Measurements from ENCODE around the gene NOD1. TPM values are rescaled to one million over a fixed set of nuclear protein-coding genes. Genes with fewer than 3 reads are reported as not detected.

The NOD1 gene
- total and polyA plus RNA-seq, 3 experiments from 2014 or later: 8.4 to 8.8 (median 8.8) TPM

Other genes with a start within 250 kb of the NOD1 start
- 10 to 100 TPM; 12.4 to 13.6 TPM for gene ZNRF2, start 194.2 kb downstream of the NOD1 start, total RNA-seq
- 4.2 TPM for gene ZNRF2, start 194.2 kb downstream of the NOD1 start, polyA plus RNA-seq
- gene GGCT, start 26.0 kb upstream of the NOD1 start, total RNA-seq: 10 to 100 TPM; 69.3 to 73.1 TPM
- 25.1 TPM for gene GGCT, start 26.0 kb upstream of the NOD1 start, polyA plus RNA-seq
- gene GARS1, start 116.1 kb upstream of the NOD1 start, total RNA-seq: 100 to 1,000 TPM; 311 to 329 TPM
- 92.0 TPM for gene GARS1, start 116.1 kb upstream of the NOD1 start, polyA plus RNA-seq
- not detected for gene CRHR2, start 203.7 kb upstream of the NOD1 start, total RNA-seq
- not detected for gene CRHR2, start 203.7 kb upstream of the NOD1 start, polyA plus RNA-seq

Measured in CD8-positive, alpha-beta memory T cell (primary cell).